Measurements from ENCODE around the gene STAT5A.
"Not testable (repeated sequence)": the region's sequence is repeated elsewhere in the genome, so short reads cannot be mapped to it uniquely, and the experiment has no call there.

STAT5A gene

DNA sequence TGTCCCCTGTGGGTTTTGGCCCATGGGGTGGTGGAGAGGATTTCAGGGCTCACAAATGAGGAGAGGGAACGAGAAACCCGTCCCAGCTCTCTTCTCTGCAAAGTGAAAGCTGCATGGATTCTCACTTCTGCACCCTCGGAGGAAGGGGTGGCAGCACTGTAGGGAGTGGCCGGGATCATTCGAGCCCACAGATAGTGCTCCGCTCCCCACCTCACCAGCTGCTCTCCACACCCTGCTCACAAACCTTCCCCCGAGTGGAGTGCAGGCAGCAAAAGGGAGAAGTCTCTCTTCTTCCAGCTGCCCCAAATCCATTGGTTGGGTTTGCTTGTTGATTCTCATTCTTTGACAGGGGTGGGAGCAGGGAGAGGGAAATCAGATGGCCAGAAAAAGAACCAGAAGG is 20.1 kb downstream of the STAT5A start:
- no peak for DNase-seq (ENCODE audit: low spot score)

DNA sequence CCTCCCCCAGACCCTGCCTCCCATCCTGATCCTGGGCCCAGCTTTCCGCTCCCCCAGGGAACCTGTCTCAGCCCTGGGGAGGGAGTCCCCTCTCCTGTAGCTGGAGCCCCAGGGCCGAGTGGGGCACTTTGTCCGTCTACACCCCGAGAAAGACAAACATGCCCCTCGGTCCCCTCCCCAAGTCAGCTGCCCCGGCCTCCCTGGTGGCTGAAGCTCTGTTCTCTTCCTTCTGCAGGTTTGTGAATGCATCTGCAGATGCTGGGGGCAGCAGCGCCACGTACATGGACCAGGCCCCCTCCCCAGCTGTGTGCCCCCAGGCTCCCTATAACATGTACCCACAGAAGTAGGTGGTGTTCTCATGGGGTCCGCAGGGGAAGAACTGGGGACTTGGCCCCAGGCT is 20.8 kb downstream of the STAT5A start:
- no peak for DNase-seq (ENCODE audit: low spot score)

- DNase-seq (ENCODE audit: low spot score), result no peak
Measured at GRCh38 chr17:42309986-42310786, 21.9 kb downstream of the STAT5A start.

GRCh38 chr17:42310787-42311215 is 22.5 kb downstream of the STAT5A start:
- no peak for DNase-seq (ENCODE audit: low spot score)

- no peak for DNase-seq (ENCODE audit: low spot score)
Measured at GRCh38 chr17:42311240-42312034, 23.1 kb downstream of the STAT5A start.

- no peak for DNase-seq (ENCODE audit: low spot score)
Measured at GRCh38 chr17:42312035-42312284, 23.7 kb downstream of the STAT5A start.

DNA sequence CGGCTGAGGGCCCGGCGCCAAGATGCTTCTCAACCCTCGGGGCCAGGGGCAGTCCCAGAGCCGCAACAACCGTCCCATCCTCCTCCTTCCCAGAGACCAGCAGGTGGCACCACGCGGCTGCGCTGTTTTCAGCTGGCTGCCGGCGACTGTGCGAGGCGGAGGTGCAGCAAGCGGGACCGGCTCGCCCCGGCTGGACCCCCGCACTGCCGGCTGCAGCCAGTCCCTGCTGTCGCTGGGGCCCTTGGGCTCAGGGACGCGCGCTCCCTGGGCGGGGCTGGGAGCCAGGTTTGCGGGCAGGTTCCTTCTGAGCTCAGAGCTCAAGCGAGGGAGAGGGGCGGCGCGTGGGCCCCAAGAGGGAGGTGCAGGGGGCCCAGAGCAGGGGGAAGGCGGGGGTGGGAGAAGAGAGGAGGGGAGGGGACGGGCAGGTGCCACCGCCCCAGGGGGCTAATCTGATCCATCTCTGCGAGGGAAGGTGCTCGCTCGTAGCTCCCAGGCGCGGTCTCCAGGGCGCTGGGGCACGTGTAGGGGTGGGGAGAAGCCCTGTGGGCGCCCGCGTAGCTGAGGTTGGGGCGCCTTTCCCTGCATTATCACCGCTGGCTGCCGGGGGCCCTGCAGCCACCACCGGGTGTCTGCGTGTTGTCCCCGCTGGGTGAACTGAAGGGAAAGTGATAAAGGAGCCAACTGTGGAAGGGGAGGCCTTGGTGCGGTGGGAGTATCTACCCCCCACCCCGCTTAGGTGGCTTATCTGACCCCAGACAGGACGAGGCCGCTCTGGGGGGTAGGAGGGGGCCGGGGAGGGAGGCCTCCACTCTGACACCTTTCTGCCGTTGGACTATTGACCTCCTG is 24.2 kb downstream of the STAT5A start:
- DNase-seq (ENCODE audit: low spot score), result peak; percentile 63

DNA sequence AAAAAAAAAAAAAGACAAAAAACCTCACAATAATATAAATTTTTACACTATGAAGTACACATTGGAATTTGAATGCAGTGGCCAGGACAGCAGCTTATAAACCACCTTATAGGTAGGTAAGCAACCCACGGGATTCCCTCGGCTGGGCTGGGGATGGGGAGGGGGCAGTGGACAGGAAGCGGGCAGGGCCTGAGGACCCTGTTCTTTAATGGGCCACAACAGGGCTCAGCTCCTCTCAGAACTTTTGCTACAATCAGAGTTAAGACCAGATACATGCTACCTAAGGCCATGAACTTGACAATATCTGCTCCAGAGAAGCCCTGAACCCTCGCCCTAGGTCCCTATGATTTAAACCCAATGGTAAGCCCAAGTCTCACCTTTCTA is 25.1 kb downstream of the STAT5A start:
- no peak for DNase-seq (ENCODE audit: low spot score)

DNA sequence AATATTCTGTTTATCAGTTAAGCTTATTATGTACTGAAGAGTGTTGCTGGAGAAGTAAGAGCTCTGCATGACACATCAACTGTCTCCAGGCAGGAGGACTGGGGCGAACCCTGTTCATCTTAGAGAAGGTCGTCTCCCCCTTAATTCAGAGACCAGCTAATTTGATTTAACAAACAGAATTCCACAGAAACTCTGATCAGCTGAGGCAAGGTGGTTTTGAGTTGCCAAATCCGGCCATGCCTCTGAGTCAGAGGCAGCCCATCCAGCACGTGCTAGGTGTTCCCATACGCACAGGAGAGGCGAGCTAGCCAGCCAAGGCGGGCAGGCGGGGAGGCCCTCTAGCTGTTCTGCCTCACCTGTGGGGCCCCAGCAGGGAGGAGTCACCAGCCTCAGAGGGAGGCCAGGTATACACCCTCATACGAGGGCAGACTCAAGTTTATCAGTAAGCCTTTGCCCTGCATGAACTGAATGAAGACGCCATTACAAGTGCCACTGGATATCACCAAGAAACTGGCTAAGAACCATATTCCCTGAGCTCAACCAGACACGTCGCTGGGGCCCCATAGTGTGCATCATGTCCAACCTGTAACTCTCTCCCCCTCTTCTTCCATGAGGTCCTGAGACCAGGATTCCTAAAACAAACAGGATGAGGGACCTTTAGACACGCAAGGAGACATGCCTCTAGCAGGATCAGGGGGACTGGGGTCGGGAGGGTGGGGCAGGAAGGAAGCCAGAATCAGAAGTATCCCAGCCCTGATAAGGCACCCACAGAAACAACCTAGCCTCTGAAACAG is 25.7 kb downstream of the STAT5A start:
- DNase-seq (ENCODE audit: low spot score), result no peak

DNA sequence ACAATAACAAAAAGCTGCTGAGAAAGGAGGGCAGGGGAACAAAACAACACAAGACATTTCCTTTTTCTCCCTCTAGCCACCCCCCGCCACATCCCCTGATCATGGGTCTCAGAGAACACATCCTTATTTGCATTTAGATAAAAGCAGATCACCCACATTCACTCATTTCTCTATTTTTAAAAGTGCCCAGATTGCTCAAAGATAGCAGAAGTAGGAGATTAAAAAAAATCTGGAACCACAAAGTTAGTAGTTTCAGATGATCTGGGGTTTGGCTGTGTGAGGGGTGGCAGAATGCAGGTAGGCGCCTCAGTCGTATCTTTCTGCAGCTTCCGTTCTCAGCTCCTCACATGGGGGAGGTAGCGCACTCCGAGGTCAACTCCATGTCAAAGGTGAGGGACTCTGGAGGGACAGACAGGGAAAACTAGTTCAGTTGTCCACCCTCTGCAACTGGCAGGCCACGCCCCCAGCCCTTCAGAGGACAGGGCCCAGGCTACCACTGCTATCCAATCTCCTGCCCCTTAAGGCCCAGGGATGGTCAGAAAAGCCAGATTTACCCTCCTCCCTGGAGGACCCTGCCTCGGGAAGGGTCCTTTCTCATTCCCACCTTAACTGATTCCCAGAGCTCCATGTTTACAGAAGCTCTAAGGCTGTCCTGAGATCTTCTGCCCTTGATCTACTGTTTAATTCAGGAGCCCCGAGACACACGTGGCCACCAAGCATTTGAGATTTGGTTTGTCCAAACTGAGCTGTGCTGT is 27.3 kb downstream of the STAT5A start:
- DNase-seq (ENCODE audit: low spot score), result no peak

GRCh38 chr17:42316755-42317154 is 28.5 kb downstream of the STAT5A start:
- DNase-seq (ENCODE audit: low spot score), result no peak

- DNase-seq (ENCODE audit: low spot score), result no peak
Measured at GRCh38 chr17:42317266-42317845, 29.1 kb downstream of the STAT5A start.

DNA sequence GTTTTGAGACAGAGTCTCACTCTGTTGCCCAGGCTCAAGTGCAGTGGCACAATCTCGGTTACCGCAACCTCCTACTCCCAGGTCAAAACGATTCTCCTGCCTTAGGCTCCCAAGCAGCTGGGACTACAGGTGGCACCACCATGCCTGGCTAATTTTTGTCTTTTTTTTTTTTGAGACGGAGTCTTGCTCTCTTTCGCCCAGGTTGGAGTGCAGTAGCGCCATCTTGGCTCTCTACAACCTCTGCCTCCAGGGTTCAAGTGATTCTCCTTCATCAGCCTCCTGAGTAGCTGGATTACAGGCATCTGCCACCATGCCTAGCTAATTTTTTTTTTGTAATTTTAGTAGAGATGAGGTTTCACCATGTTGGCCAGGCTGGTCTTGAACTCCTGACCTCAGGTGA is 29.7 kb downstream of the STAT5A start:
- DNase-seq (ENCODE audit: low spot score), result not testable (repeated sequence)

- DNase-seq (ENCODE audit: low spot score), result no peak
Measured at GRCh38 chr17:42321555-42321954, 33.3 kb downstream of the STAT5A start.

- peak; percentile 84 for DNase-seq (ENCODE audit: low spot score)
Measured at GRCh38 chr17:42322382-42323267, 34.3 kb downstream of the STAT5A start.

GRCh38 chr17:42323268-42323773 is 35.0 kb downstream of the STAT5A start:
- no peak for DNase-seq (ENCODE audit: low spot score)

DNA sequence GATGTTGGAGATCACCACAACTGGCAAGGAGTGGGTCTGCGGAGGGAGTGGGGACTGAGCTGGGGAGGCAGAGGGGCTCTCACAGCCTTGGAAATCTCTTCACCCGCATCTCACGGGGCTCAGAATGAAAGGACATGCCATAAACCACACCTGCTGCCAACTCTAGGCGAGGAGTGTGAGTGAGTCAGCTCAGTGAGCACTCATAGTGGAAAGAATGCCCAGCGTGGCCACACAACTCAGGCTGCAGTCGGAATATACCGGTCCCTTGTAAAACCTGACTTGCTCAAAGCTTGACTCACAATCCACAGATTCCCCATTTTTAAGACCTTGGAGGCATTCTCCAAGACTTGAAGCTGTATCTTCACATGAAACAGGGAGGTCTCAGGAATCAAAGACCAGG is 36.7 kb downstream of the STAT5A start:
- peak; percentile 76 for DNase-seq (ENCODE audit: low spot score)

- peak; percentile 33 for DNase-seq (ENCODE audit: low spot score)
Measured at GRCh38 chr17:42329025-42329976, 41.0 kb downstream of the STAT5A start.

Measured in SW480 (cell line).